Measurements from ENCODE around the gene CTAG2. TPM values are rescaled to one million over a fixed set of nuclear protein-coding genes. Genes with fewer than 3 reads are reported as not detected.

The CTAG2 gene
- total and polyA plus RNA-seq, 2 donors (not counting 3 experiments of a cell fraction or from before 2014, with no cell fraction given) = not detected

DNA sequence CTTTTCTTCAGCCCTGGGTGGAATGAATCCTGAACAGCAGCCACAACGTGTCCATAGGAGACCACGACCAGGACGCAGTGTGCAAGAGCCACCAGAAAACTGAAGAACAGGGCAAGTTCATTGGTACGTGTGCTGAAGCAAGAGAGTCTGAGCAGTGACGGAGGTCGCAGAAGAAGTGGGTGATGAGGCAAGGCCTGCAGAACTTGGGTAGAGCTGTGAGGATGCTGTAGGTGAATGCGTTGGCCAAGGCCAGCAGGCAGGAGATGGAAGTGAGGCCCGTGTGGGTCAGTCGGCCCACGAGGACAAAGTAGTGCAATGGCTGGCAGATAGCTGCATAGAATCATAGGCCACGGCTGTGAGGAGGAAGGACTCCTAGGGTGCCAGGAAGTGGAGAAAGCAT lies 5.6 kb upstream of the CTAG2 start:
- Histone ChIP-seq H3K4me2 (ENCODE audit: insufficient read depth, low read length) (no peak overlapping the region), H3K79me2 (ENCODE audit: control insufficient read depth, insufficient read depth, low read length) (no peaks in the 10 kb centered on the region), H3K9ac (replicated peaks; ENCODE audit: extremely low read depth, insufficient read depth, low read length) (no peak overlapping the region), H3K9me1 (replicated peaks; ENCODE audit: control insufficient read depth, extremely low read depth, insufficient read depth, low read length) (no peaks in the 10 kb centered on the region), H4K20me1 (replicated peaks; ENCODE audit: control insufficient read depth, extremely low read depth, insufficient read depth, low read length) (no peaks in the 10 kb centered on the region), H3K27me3 (ENCODE audit: control insufficient read depth in 2 of 2, insufficient read depth in 2 of 2, low read length in 2 of 2) (peaks cover 0 to 1% of the 10 kb centered on the region in 2 experiments), H2AFZ (ENCODE audit: low read depth, low read length) (no peak overlapping the region), H3K4me3 (replicated peaks in 1 of 3; ENCODE audit: insufficient read depth in 1 of 3, low read depth in 1 of 3, low read length in 3 of 3) (no peak overlapping the region), H3K36me3 (ENCODE audit: control insufficient read depth in 2 of 2, extremely low read depth in 1 of 2, insufficient read depth in 2 of 2, low read length in 2 of 2) (no peaks in the 10 kb centered on the region), H3K27ac (ENCODE audit: insufficient read depth, low read depth, low read length) (no peak overlapping the region), H3K9me3 (replicated peaks; ENCODE audit: control insufficient read depth, insufficient read depth, low read length) (no peaks in the 10 kb centered on the region), H3K4me1 (ENCODE audit: control insufficient read depth, extremely low read depth, insufficient read depth, low read length) (no peaks in the 10 kb centered on the region)
- BruUV-seq (replicated peaks) = no TSS peak
- intact Hi-C loops (cut with micrococcal nuclease) (no loop called here), dilution Hi-C loops (cut with MboI; ENCODE audit: extremely low pct_ligation_motif_present, low sequenced_read_pairs) (no loop called here)
- TF ChIP-seq FOS (IDR thresholded peaks at IDR 0.05; ENCODE audit: borderline replicate concordance, insufficient read depth, low read length) = no peak
- TF ChIP-seq JUN (IDR thresholded peaks at IDR 0.05; ENCODE audit: borderline replicate concordance, insufficient read depth, insufficient read length, low read depth) = no peak
- TF ChIP-seq GATA2 (IDR thresholded peaks at IDR 0.05; ENCODE audit: insufficient read depth, insufficient read length, low read depth, low read length) = no peak
- no peak for TF ChIP-seq POLR2A (IDR thresholded peaks at IDR 0.05; ENCODE audit: low read depth, low read length)
- TF ChIP-seq MAX (IDR thresholded peaks at IDR 0.05; ENCODE audit: insufficient read depth, insufficient read length) = no peak
- TF ChIP-seq MYC (IDR thresholded peaks at IDR 0.05; ENCODE audit: low read depth, low read length) = no peak
- no peak for DNase-seq (ENCODE audit: low read depth, low spot score)
- no peak for FAIRE-seq
- ChIA-PET POLR2A (no interaction called here), CTCF (no interaction called here)

DNA sequence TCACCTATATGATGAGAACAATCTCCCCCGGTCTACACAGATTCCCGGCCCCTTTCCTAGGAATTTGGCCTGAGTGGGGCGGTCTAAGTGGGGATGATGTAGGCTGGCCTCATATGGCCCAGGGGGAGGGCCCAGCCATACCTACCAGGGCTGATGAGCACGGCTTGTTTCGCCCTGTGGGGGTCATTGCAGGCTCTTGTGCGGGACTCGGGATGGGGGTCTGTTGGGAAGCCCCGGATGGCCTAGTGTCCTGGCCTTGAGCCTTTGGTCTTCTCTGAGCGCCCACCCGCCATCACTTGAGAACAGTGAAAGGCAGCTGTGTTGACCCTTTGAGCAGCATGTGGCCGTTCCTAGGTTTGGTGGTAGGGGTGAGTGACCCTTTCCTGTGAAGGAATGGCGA lies 4.8 kb upstream of the CTAG2 start:
- no peak overlapping the region for H3K27ac ChIP-seq (ENCODE audit: insufficient read depth, low read depth, low read length)
- no peak overlapping the region for H3K4me2 ChIP-seq (ENCODE audit: insufficient read depth, low read length)
- H3K36me3 ChIP-seq (ENCODE audit: control insufficient read depth in 2 of 2, extremely low read depth in 1 of 2, insufficient read depth in 2 of 2, low read length in 2 of 2) = no peaks in the 10 kb centered on the region
- ChIA-PET POLR2A (no interaction called here), CTCF (no interaction called here)
- no peak overlapping the region for H3K9ac ChIP-seq (replicated peaks; ENCODE audit: extremely low read depth, insufficient read depth, low read length)
- no peak for TF ChIP-seq JUN (IDR thresholded peaks at IDR 0.05; ENCODE audit: borderline replicate concordance, insufficient read depth, insufficient read length, low read depth)
- TF ChIP-seq MYC (IDR thresholded peaks at IDR 0.05; ENCODE audit: low read depth, low read length) = no peak
- no peak for TF ChIP-seq POLR2AphosphoS5 (IDR thresholded peaks at IDR 0.05; ENCODE audit: insufficient read depth, low read depth, low read length)
- TF ChIP-seq FOS (IDR thresholded peaks at IDR 0.05; ENCODE audit: borderline replicate concordance, insufficient read depth, low read length) = no peak
- TF ChIP-seq, protein P1, sequence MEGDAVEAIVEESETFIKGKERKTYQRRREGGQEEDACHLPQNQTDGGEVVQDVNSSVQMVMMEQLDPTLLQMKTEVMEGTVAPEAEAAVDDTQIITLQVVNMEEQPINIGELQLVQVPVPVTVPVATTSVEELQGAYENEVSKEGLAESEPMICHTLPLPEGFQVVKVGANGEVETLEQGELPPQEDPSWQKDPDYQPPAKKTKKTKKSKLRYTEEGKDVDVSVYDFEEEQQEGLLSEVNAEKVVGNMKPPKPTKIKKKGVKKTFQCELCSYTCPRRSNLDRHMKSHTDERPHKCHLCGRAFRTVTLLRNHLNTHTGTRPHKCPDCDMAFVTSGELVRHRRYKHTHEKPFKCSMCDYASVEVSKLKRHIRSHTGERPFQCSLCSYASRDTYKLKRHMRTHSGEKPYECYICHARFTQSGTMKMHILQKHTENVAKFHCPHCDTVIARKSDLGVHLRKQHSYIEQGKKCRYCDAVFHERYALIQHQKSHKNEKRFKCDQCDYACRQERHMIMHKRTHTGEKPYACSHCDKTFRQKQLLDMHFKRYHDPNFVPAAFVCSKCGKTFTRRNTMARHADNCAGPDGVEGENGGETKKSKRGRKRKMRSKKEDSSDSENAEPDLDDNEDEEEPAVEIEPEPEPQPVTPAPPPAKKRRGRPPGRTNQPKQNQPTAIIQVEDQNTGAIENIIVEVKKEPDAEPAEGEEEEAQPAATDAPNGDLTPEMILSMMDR (IDR thresholded peaks at IDR 0.05; ENCODE audit: extremely low read depth in 1 of 2, insufficient read depth in 1 of 2, low read depth in 1 of 2, low read length in 2 of 2) = no peak
- TF ChIP-seq EZH2 (IDR thresholded peaks at IDR 0.05; ENCODE audit: borderline replicate concordance, low read depth, low read length, severe bottlenecking) = no peak
- TF ChIP-seq MAX (IDR thresholded peaks at IDR 0.05; ENCODE audit: insufficient read depth, insufficient read length) = no peak
- TF ChIP-seq POLR2A (IDR thresholded peaks at IDR 0.05; ENCODE audit: low read depth, low read length) = no peak
- no peak for TF ChIP-seq GATA2 (IDR thresholded peaks at IDR 0.05; ENCODE audit: insufficient read depth, insufficient read length, low read depth, low read length)
- intact Hi-C loops (cut with micrococcal nuclease) (no loop called here), dilution Hi-C loops (cut with MboI; ENCODE audit: extremely low pct_ligation_motif_present, low sequenced_read_pairs) (no loop called here)
- H3K4me1 ChIP-seq (ENCODE audit: control insufficient read depth, extremely low read depth, insufficient read depth, low read length) = no peaks in the 10 kb centered on the region
- no peaks in the 10 kb centered on the region for H3K9me1 ChIP-seq (replicated peaks; ENCODE audit: control insufficient read depth, extremely low read depth, insufficient read depth, low read length)
- no peaks in the 10 kb centered on the region for H3K9me3 ChIP-seq (replicated peaks; ENCODE audit: control insufficient read depth, insufficient read depth, low read length)
- DNase-seq (ENCODE audit: low read depth, low spot score) (no peak), FAIRE-seq (no peak)
- no peak overlapping the region for H3K4me3 ChIP-seq (replicated peaks in 1 of 3; ENCODE audit: insufficient read depth in 1 of 3, low read depth in 1 of 3, low read length in 3 of 3)
- no peaks in the 10 kb centered on the region for H4K20me1 ChIP-seq (replicated peaks; ENCODE audit: control insufficient read depth, extremely low read depth, insufficient read depth, low read length)
- H3K79me2 ChIP-seq (ENCODE audit: control insufficient read depth, insufficient read depth, low read length) = no peaks in the 10 kb centered on the region
- H2AFZ ChIP-seq (ENCODE audit: low read depth, low read length) = no peak overlapping the region
- no TSS peak for BruUV-seq (replicated peaks)
- peaks cover 0 to 1% of the 10 kb centered on the region in 2 experiments for H3K27me3 ChIP-seq (ENCODE audit: control insufficient read depth in 2 of 2, insufficient read depth in 2 of 2, low read length in 2 of 2)
